ENCODE data around the gene ITGB8.
"Not testable (repeated sequence)": the region's sequence is repeated elsewhere in the genome, so short reads cannot be mapped to it uniquely, and the experiment has no call there.

ITGB8 gene

DNA sequence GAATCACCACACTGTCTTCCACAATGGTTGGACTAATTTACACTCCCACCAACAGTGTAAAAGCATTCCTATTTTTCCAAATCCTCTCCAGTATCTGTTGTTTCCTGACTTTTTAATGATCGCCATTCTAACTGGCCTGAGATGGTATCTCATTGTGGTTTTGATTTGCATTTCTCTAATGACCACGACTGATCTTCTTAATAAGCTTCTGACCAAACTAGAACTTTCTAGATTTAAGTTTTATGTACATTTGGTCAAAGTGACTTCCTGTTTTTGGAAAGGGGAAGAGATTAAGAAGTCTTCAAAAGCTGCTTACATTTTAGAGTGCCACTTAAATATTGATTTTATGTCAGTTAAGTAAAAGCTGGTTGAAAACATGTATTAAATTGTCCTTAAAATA lies 58.5 kb downstream of the ITGB8 start:
- not testable (repeated sequence) for DNase-seq

DNA sequence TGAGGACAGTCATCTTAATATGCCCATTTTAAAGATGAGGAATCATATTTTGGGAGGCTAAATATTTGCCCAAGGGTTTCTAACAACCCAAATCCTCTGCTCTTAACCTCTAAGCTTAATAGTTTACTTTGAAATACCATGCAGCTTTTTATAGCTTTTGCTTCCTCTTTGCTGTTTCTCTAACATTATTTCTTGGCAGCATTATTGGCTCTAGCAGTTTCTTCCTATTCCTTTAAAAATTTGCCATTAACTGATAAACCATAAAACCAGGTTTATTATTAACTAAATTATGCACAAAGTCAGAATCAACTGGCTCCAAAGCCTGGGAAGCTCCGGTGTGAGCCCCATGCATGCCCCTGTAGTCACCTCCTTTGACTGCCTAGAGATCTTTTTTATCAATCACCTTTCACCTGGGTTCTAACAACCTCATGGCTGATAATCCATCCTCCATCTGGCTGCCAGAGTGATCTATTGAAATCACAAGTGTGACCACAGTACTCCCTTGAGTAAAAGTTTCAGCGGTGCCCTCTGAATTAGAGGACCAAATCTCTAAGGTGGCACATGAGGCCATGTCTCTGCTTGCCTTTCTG lies 62.4 kb downstream of the ITGB8 start:
- DNase-seq: no peak

DNA sequence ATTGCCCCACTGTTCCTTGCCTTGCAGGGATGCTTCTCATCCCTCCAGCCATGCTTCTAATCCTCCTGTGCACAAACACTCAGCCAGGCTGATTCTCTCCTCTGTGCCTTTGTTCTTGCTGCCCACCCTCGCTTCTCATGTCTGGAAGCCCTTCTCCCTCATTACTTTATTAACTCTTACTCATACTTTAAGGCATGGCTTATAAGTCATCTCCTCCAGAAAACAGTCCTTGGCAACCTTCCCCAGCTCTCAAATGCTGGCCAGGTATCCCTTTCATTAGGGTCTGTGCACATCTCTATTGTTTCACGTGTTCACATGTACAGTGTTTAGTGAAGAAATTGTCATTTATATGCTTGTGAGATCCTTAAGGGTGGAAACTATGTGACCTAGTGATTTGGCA lies 62.9 kb downstream of the ITGB8 start:
- DNase-seq: no peak

- DNase-seq: no peak
Observed at GRCh38 chr7:20394284-20394683, 63.6 kb downstream of the ITGB8 start.

- DNase-seq: no peak
Observed at GRCh38 chr7:20395104-20395503, 64.4 kb downstream of the ITGB8 start.

DNA sequence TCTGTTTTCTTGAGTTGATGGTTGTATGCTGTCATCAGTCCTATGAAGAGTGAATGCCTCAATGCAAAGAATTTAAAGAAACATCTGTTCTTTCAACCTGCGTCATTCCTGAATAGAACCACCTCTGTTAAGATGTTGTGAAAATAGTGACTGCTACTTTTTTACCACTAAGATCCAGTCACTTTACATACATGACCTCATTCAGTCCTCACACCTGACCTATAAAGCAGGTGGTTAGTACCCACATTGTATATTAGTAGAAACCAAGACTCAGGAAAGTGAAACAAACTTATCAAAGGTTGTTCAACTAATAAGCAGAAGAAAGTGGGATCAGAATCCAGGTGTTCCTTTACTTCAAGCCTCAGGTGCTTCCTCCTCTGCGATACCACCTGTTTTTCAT lies 64.8 kb downstream of the ITGB8 start:
- no peak for DNase-seq

DNA sequence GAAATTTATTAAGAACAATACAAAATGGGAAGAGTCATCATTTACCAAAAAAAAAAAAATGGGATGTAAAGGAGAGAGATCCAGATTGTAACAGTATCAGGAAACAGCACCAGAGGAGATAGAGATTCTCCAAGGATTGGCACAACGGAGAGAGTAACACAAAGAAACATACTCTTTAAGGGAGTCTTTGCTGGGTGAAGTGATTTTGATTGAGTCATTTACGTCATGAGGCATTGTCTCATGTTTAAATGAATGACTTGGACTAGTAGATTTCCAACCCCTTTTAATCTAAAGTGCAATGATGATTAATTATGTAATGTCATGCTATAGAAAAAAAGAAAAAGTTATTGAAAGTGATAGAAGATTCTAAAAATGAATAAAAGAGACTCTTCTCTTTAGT lies 68.8 kb downstream of the ITGB8 start:
- DNase-seq: no peak

GRCh38 chr7:20401861-20402746 lies 71.4 kb downstream of the ITGB8 start:
- no peak for DNase-seq

- no peak for DNase-seq
Observed at GRCh38 chr7:20402747-20403230, 72.1 kb downstream of the ITGB8 start.

DNA sequence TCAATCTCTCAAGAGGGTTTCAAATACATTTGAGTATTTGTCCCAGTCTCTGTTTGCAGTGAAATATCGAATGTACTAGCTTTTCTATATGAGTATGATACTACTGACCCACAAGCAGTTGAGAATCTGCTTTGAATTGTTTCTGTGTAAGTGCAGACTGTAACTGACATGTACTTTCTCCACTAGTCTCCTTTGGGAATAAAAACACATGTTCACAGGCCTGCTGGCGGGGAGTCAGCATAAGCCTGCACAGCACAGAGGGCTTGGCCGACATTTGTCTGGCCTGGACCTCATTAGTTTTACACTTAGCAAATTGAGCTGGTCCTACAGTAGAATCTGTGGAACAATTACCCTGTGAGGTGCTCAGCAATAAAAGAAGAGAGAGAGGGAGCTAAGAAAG lies 72.6 kb downstream of the ITGB8 start:
- DNase-seq: no peak

GRCh38 chr7:20404320-20404719 lies 73.6 kb downstream of the ITGB8 start:
- DNase-seq: no peak

DNA sequence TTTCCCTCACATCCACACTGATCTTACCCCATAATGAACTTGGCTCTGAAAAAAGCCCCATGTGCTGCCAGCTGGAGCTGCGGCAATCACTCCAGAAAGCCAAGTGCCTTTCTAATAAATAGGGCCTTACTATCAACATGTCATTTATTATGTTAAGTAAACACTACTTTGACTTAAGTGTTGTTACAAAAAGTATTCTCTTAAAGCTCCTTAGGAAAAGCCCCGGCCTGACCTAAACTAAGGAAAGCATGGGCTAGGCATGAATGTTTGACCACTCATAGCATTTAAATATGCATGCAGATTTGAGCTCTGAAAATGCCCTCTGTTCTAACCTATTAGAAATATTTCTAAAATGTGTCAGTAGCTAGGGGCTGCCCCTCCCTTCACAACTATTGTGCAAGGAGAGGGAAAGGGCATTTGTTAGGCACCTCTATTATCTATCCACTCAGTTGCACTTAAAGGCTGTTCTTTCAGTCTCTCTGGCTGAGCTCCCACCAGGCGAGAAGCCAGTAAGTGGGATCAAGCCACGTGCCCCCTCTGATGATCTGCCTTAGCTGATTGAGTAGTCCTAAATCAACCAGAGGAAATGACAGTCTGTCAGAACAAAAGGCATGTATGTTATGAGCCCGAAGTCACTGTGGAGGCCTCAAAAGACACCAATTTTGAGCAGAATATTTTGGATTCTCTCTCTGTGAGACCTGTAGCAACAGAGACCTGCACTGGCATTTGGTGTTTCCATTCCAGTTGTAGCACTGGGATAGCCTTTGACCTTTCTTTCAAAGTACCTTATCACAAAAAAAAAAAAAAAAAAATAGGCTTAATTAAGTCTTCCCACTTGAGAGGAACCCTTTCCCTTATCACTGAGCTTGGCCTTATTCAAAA lies 77.1 kb downstream of the ITGB8 start:
- no peak for DNase-seq

DNA sequence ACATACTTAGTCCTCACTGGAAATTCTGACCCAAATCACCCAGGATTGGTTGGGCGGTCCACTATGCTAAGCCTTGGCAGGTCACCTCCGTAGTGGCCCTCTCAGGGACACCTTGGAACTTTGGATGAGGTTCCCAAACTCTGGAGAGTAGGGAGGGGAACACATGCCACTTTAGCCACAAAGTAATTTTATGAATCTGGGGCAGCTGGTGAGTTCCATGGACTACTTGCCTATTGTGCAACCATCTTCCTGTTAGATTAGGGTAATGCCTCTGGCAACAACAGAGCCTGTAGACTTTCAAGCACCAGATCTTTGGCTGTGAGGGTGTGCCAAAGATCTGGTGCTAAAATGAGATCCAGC lies 77.7 kb downstream of the ITGB8 start:
- DNase-seq: no peak

GRCh38 chr7:20409961-20410360 lies 79.3 kb downstream of the ITGB8 start:
- DNase-seq: no peak

- no peak for DNase-seq
Observed at GRCh38 chr7:20411372-20411771, 80.7 kb downstream of the ITGB8 start.

GRCh38 chr7:20412032-20412431 lies 81.3 kb downstream of the ITGB8 start:
- no peak for DNase-seq

GRCh38 chr7:20417260-20417659 lies 86.6 kb downstream of the ITGB8 start:
- no peak for DNase-seq

GRCh38 chr7:20417675-20418382 lies 87.1 kb downstream of the ITGB8 start:
- DNase-seq: no peak

- no peak for DNase-seq
Observed at GRCh38 chr7:20424500-20424899, 93.8 kb downstream of the ITGB8 start.

DNA sequence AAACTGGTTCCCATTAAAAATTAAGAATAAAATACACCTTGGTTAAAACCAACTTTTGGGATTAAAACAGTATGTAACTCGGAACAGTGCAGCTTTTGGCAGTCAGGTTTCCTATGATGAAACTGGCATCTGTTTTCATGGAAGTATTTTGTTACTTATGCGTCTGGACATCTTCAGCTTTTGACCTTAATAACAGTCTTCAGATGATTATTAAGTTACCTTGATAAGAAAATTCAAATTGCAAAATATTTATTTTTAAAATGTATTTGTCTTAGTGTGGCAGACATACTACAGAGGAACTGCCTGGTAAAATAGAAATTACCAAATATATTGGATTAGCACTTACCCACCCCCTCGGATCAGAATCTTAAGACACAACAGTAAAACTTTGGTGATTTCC lies 100.0 kb downstream of the ITGB8 start:
- no peak for DNase-seq

DNA sequence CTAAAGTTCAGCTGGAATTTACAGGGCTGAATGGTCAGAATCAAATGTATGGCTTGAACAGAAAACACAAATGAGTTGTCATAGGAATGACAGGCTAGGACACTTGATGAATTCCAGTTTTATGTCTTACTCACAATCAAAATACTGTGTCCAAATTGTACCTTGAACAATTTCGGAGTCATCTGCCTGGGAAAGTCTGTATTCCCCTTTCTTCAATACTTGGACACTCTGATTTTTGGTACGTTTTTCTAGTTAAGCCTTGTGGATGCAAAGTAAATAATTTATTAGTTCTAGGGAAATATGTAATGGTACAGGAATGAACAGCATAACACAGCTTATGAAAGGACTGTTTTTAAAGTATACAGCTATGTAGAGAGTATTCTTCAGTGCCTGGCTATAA lies 100.4 kb downstream of the ITGB8 start:
- no peak for DNase-seq

DNA sequence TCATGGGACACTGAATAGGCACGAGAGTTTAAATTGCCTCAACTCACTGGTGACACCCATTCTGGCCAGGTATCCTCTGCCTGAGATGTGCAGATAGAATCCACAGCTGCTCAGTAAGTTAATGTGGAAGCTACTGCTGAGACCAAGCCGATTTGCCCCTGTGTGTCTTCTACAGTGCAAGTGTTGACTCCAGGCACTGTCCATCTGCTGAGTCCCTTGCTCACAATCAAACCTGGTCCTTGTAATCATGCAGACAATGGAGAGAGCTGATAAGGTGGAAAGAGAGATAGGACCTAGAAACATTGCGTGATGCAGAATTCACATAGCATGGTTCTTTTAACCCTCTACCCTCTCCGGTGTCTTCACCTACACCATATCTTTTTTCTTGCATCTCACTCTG lies 101.4 kb downstream of the ITGB8 start:
- no peak for DNase-seq

- DNase-seq: no peak
Observed at GRCh38 chr7:20435305-20435704, 104.6 kb downstream of the ITGB8 start.
